HepG2 (cell line): ENCODE data around the gene NBEA. TPM values are rescaled to one million over a fixed set of nuclear protein-coding genes. Genes with fewer than 3 reads are reported as not detected.

Experiments used
- ATF1 ChIP-seq: IDR thresholded peaks from 2 replicates; pipeline ENCODE4 v1.6.1; 2016; ENCODE audit warnings: mild to moderate bottlenecking, control low read depth
- CERS6 ChIP-seq: sonication (generic); formaldehyde crosslinking; IDR thresholded peaks from 2 replicates; pipeline ENCODE4 v1.5.0; 2020; ENCODE audit warnings: missing genetic modification reagents
- HMGXB4 ChIP-seq, 2 experiments: sonication (generic) in 1 of 2; formaldehyde crosslinking in 1 of 2; IDR thresholded peaks; 2 replicates each; pipeline versions ENCODE4 v1.4.0 to v1.6.1; 2018 to 2020; ENCODE audit warnings: missing genetic modification reagents in 2 of 2, borderline replicate concordance in 1 of 2, low read depth in 1 of 2, mild to moderate bottlenecking in 1 of 2, missing biosample characterization in 1 of 2
- MEF2D ChIP-seq: sonication (generic); formaldehyde crosslinking; IDR thresholded peaks from 2 replicates; pipeline ENCODE4 v1.5.1; 2020; ENCODE audit warnings: mild to moderate bottlenecking, missing genetic modification reagents
- MLLT10 ChIP-seq: sonication (generic); formaldehyde crosslinking; IDR thresholded peaks from 2 replicates; pipeline ENCODE4 v1.4.0; 2020; ENCODE audit warnings: missing genetic modification reagents
- MYPOP ChIP-seq: sonication (generic); formaldehyde crosslinking; IDR thresholded peaks from 2 replicates; pipeline ENCODE4 v1.8.1; 2023; ENCODE audit warnings: mild to moderate bottlenecking, moderate library complexity, missing genetic modification reagents
- NCOA1 ChIP-seq: sonication (generic); formaldehyde crosslinking; IDR thresholded peaks from 2 replicates; pipeline ENCODE4 v1.9.0; 2021; ENCODE audit warnings: missing genetic modification reagents
- NKX3-1 ChIP-seq: sonication (generic); formaldehyde crosslinking; IDR thresholded peaks from 2 replicates; pipeline ENCODE4 v1.5.0; 2020; ENCODE audit warnings: missing genetic modification reagents
- POLR2G ChIP-seq: fragments of 200-400 bp; formaldehyde crosslinking; IDR thresholded peaks from 2 replicates; pipeline ENCODE4 v1.6.1; 2018; ENCODE audit warnings: mild to moderate bottlenecking, low read depth, low read length, moderate library complexity
- REST ChIP-seq, 2 experiments: IDR thresholded peaks; 2 replicates each; pipeline ENCODE4 v1.6.1; 2011 to 2012; ENCODE audit warnings: low read length in 2 of 2, borderline replicate concordance in 1 of 2, low read depth in 1 of 2, mild to moderate bottlenecking in 1 of 2, moderate library complexity in 1 of 2
- ZNF414 ChIP-seq: sonication (generic); formaldehyde crosslinking; IDR thresholded peaks from 2 replicates; pipeline ENCODE4 v1.5.0; 2020; ENCODE audit warnings: missing genetic modification reagents
- ZNF549 ChIP-seq: sonication (generic); formaldehyde crosslinking; IDR thresholded peaks from 2 replicates; pipeline ENCODE4 v1.5.0; 2020; ENCODE audit warnings: missing genetic modification reagents
- ZNF687 ChIP-seq: sonication (generic); formaldehyde crosslinking; IDR thresholded peaks from 2 replicates; pipeline ENCODE4 v1.5.1; 2020; ENCODE audit warnings: mild to moderate bottlenecking, missing genetic modification reagents, moderate library complexity
- polyA plus RNA-seq, 8 experiments: library from polyadenylated mRNA; depleted of rRNA in 3 of 8; stranded (reverse) in 7 of 8; unstranded in 1 of 8; fragments of >200 nt; fragmentation: Illumina TruSeq in 4 of 8; extraction: Trizol in 4 of 8; gene quantifications; 2 replicates each; pipeline versions ENCODE4 v1.2.1 to v1.2.3, GENCODE V29; 2011 to 2016; ENCODE audit warnings: low read depth in 4 of 8, missing spikeins in 1 of 8, mixed read lengths in 1 of 8; ENCODE audit not compliant: insufficient read depth in 1 of 8
- total RNA-seq, 5 experiments: library from RNA; depleted of rRNA; stranded (reverse); fragments of >200 nt; fragmentation: Illumina TruSeq; extraction: Trizol; gene quantifications; 2 replicates each; pipeline ENCODE4 v1.2.3, GENCODE V29; 2016; ENCODE audit warnings: low read depth in 1 of 5

Gene NBEA
- total and polyA plus RNA-seq, 2 of the 13 experiments (the other 11 are each of a cell fraction or from before 2014, with no cell fraction given) = 2.7 to 2.8 TPM

- TF ChIP-seq NKX3-1 (CRISPR knock-in tag) (peak; percentile 33; the same call in 1 of the 2 replicates), MEF2D (CRISPR knock-in tag) (no peak), HMGXB4 (CRISPR knock-in tag; IDR thresholded peaks at IDR 0.05; ENCODE audit: borderline replicate concordance in 1 of 2, low read depth in 1 of 2) (peak; percentile 43 to 59; a peak in 2 of 4 replicates), POLR2G (no peak), REST (IDR thresholded peaks at IDR 0.05; ENCODE audit: borderline replicate concordance in 1 of 2, low read depth in 1 of 2, low read length in 2 of 2) (no peak), CERS6 (CRISPR knock-in tag) (no peak), ZNF549 (no peak), ZNF687 (peak; percentile 53), MLLT10 (CRISPR knock-in tag) (no peak), NCOA1 (no peak), MYPOP (CRISPR knock-in tag) (no peak), ZNF414 (CRISPR knock-in tag) (no peak), ATF1 (no peak)
These were observed at the start of gene NBEA (continued) for GRCh38 chr13:34941835-34942731.
